NCI-H1694 treated with DMSO at 0.1 percent for 48 hours (cell line): ENCODE results near the gene PCMTD2.
"Not testable (repeated sequence)": the region's sequence is repeated elsewhere in the genome, so short reads cannot be mapped to it uniquely, and the experiment has no call there.

ENCODE experiments used
- DNase-seq: peaks from one replicate; lab custom pipeline; 2025; lab: John Stamatoyannopoulos, UW

PCMTD2 gene

DNA sequence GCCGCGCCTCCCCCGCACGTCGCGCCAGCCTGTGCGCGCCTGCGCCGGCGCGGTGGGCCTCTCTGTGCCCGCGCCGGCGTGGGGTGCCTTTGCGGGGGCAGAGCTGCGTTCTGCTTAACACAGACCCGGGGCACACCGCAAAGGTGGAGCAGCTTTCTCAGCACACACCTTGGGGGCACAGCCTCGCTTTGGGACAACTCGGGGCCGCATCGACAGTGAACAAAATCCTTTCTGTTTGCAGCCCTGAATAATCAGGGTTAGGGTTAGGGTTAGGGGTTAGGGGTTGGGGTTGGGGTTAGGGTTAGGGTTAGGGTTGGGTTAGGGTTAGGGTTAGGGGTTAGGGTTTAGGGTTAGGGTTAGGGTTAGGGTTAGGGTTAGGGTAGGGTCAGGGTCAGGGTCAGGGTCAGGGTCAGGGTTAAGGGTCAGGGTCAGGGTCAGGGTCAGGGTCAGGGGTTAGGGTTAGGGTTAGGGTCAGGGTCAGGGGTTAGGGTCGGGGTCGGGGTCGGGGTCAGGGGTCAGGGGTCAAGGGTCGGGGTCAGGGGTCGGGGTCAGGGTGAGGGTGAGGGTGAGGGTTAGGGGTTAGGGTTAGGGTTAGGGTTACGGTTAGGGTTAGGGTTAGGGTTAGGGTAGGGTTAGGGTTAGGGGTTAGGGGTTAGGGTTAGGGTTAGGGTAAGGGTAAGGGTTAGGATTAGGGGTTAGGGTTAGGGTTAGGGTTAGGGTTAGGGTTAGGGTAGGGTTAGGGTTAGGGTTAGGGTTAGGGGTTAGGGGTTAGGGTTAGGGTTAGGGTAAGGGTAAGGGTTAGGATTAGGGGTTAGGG is 31.1 kb downstream of the PCMTD2 start:
- DNase-seq = not testable (repeated sequence)

DNA sequence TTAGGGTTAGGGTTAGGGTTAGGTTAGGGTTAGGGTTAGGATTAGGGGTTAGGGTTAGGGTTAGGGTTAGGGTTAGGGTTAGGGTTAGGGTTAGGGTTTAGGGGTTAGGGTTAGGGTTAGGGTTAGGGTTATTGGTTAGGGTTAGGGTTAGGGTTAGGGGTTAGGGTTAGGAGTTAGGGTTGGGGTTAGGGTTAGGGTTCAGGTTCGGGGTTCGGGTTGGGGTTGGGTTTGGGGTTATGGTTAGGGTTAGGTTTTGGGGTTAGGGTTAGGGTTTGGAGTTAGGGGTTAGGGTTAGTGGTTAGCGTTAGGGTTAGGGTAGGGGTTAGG is 31.7 kb downstream of the PCMTD2 start:
- DNase-seq = not testable (repeated sequence)

DNA sequence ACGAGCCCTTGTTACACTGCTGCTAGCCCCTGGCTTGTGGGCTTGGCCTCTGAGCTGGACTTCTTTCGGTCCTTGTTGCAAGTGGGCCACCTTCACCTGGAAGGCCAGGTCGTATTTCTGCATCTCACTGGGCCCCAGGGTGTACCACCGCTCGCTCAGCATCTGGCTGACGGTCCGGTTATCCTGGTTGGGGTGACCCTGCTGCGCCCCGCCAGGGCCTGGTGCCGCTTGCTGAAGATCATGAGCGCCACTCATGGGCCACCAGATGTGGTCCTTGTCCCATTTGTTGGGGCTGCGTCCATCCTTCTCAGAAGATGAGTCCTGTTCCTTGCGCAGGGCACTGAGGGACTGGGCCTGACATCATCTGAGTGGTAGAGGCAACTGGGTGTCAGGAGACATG is 36.6 kb downstream of the PCMTD2 start:
- DNase-seq = not testable (repeated sequence)

- not testable (repeated sequence) for DNase-seq
Measured at GRCh38 chr20:64303086-64303485, 47.5 kb downstream of the PCMTD2 start.

DNA sequence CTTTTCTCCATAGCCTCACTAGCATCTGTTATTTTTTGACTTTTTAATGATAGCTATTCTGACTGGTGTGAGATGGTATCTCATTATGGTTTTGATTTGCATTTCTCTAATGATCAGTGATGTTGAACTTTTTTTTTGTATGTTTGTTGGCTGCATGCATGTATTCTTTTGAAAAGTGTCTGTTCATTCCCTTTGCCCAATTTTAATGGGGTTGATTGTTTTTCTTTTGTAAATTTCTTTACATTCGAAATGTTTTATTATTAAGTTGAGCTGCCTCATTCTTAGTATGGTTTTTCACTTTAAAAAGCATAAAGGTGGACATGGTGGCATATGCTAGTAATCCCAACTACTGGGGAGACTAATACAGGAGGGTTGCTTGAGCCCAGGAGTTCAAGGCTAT is 58.2 kb downstream of the PCMTD2 start:
- DNase-seq = not testable (repeated sequence)

GRCh38 chr20:64315381-64315780 is 59.8 kb downstream of the PCMTD2 start:
- not testable (repeated sequence) for DNase-seq

DNA sequence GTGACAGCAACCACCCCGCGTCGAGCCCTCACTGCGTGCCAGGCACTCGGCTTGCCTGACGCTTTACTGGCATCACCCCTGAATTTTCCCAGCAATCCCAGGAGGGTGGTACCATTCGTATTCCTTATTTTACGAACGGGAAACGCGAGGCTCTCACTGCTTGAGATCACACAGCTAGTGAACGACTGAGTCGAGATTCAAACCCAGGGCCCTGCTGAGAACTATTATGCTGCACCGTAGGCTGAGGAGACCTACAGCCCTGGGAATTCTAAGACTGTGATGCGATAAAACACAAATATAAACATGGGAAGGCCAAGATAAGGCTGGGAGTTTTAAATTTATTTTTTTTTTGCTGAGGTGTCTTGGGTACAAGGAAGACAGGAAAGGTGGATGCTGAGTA is 60.3 kb downstream of the PCMTD2 start:
- not testable (repeated sequence) for DNase-seq

- DNase-seq = not testable (repeated sequence)
Measured at GRCh38 chr20:64316415-64317083, 61.0 kb downstream of the PCMTD2 start.

DNA sequence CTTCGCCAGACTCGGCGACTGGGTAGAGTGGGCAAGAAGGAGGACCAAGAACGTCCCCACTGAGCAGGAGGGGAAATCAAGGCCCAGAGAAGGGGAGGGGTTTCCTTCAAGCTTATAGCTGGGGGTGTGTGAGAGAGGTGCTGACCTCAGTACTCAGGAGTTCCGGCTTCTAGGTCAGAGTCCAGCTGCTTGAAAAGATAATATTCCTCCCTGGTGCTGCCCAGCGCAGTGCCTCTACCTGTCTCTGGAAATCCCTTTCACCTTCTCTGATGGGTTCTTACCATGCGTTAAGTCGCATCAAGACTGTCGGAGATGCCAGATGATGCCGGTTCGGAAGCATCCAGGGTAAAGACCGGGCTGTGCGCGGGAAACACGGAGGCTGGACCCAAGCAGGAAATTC is 61.8 kb downstream of the PCMTD2 start:
- DNase-seq = not testable (repeated sequence)

- not testable (repeated sequence) for DNase-seq
Measured at GRCh38 chr20:64318056-64318455, 62.5 kb downstream of the PCMTD2 start.

GRCh38 chr20:64322031-64322789 is 66.7 kb downstream of the PCMTD2 start:
- not testable (repeated sequence) for DNase-seq
